ENCODE data around the gene CYTL1. TPM values are rescaled to one million over a fixed set of nuclear protein-coding genes. Genes with fewer than 3 reads are reported as not detected.

CYTL1 gene
- total RNA-seq, 1 donor: 0.36 TPM

- no peaks in the 10 kb centered on the region for H4K20me1 ChIP-seq (ENCODE audit: insufficient read depth, low read length)
- no peaks in the 10 kb centered on the region for H3K36me3 ChIP-seq (ENCODE audit: insufficient read depth, low read length)
- DNase-seq (ENCODE audit: insufficient read length, low spot score, missing footprints): no peak
- H3K27me3 ChIP-seq (ENCODE audit: insufficient read depth, low read length): no peaks in the 10 kb centered on the region
- H2AFZ ChIP-seq (ENCODE audit: low read length): no peak overlapping the region
- TF ChIP-seq CTCF (IDR thresholded peaks at IDR 0.05; ENCODE audit: extremely low read depth, low read depth, low read length): no peak
- H3K4me1 ChIP-seq (ENCODE audit: insufficient read depth, low read length): peaks cover 4% of the 10 kb centered on the region
- H3K9me3 ChIP-seq (ENCODE audit: low read depth, low read length): no peaks in the 10 kb centered on the region
- no peak overlapping the region for H3K4me2 ChIP-seq (ENCODE audit: insufficient read depth, low read length)
- H3K79me2 ChIP-seq (ENCODE audit: insufficient read depth, low read length): no peaks in the 10 kb centered on the region
- no peak overlapping the region for H3K27ac ChIP-seq (ENCODE audit: low read depth, low read length)
- no peak overlapping the region for H3K4me3 ChIP-seq (ENCODE audit: insufficient read depth, low read length)
Measured at GRCh38 chr4:4968161-4968725, 51.0 kb downstream of the CYTL1 start.

Other genes starting within 250 kb of the CYTL1 start
- gene MSX1, start 159.8 kb downstream of the CYTL1 start, total RNA-seq: 2.9 and 3.8 TPM in 2 replicates
- gene STK32B, start 32.0 kb upstream of the CYTL1 start, total RNA-seq: 1.1 and 2.7 TPM in 2 replicates